HCT116 (cell line): ENCODE measurements around the gene ESAM. TPM values are rescaled to one million over a fixed set of nuclear protein-coding genes. Genes with fewer than 3 reads are reported as not detected.

Experiments
- ATAC-seq: fragments of 200-7000 bp; cut with Tn5 transposase; 2 replicates; pipeline ENCODE4 v1.9.1; 2020; ENCODE audit warnings: mild to moderate bottlenecking, moderate library complexity
- Bru-seq: library from RNA; stranded (reverse); fragments of 400-500 nt; gene quantifications from one replicate; lab custom pipeline; 2021; lab: Mats Ljungman, UMichigan
- BruChase-seq, 2 experiments: library from RNA; stranded (reverse); fragments of 400-500 nt; gene quantifications; one replicate each; lab custom pipeline; 2021; lab: Mats Ljungman, UMichigan
- BruUV-seq: library from RNA; stranded (reverse); fragments of 400-500 nt; replicated peaks from 2 replicates; lab custom pipeline; 2021; lab: Mats Ljungman, UMichigan
- CTCF ChIA-PET: fragments of 300-600 bp; sonication (Branson Sonifier 250); formaldehyde crosslinking; loops from one replicate; lab custom pipeline; 2021; ENCODE audit warnings: antibody characterized with exemption; lab: Charles Lee
- POLR2A ChIA-PET: fragments of 300-600, 350-600 bp; sonication (Branson Sonifier 250); formaldehyde crosslinking; loops from one replicate; lab custom pipeline; 2021; ENCODE audit warnings: antibody characterized with exemption; lab: Charles Lee
- RAD21 ChIA-PET, 2 experiments: fragments of 300-600 bp; sonication (Branson Sonifier 250); formaldehyde crosslinking; loops; one replicate each; lab custom pipeline; 2023; ENCODE audit warnings: low total read pairs in 2 of 2; ENCODE audit not compliant: uncharacterized antibody in 2 of 2, unreplicated experiment in 2 of 2, low non-redundant PET in 1 of 2; lab: Charles Lee
- DNase-seq: peaks from one replicate; pipeline ENCODE4 v3.0.0-alpha.2; 2010; ENCODE audit warnings: low read depth, low spot score
- H2AFZ ChIP-seq: fragments of 200-600 bp; shearing (Covaris generic), sonication (generic); 2 replicates; pipeline ENCODE4 v1.6.1; 2017; ENCODE audit warnings: low read depth, mixed run types, mixed read lengths, antibody characterized with exemption, low read length; ENCODE audit not compliant: poor library complexity, severe bottlenecking
- H3K27ac ChIP-seq: 2 replicates; pipeline ENCODE4 v1.5.1; 2012; ENCODE audit warnings: low read depth, low read length
- H3K27me3 ChIP-seq: fragments of 200-600 bp; sonication (generic); 2 replicates; pipeline ENCODE4 v1.6.1; 2016; ENCODE audit warnings: mixed run types, low read length, mixed read lengths; ENCODE audit not compliant: insufficient read depth
- H3K36me3 ChIP-seq, 2 experiments: fragments of 200-500 bp in 1 of 2; fragments of 200-600 bp in 1 of 2; sonication (Bioruptor generic) in 1 of 2; sonication (generic) in 1 of 2; 2 replicates each; pipeline versions ENCODE4 v1.5.1 to v1.6.1; 2014 to 2016; ENCODE audit warnings: low read length in 2 of 2, inconsistent platforms in 1 of 2, mixed read lengths in 1 of 2, mixed run types in 1 of 2; ENCODE audit not compliant: insufficient read depth in 2 of 2, control insufficient read depth in 1 of 2
- H3K4me1 ChIP-seq, 2 experiments: fragments of 200-600 bp in 1 of 2; sonication (generic) in 1 of 2; 2 replicates each; pipeline versions ENCODE4 v1.5.1 to v1.6.1; 2012 to 2017; ENCODE audit warnings: low read length in 2 of 2, inconsistent platforms in 1 of 2, mild to moderate bottlenecking in 1 of 2, mixed read lengths in 1 of 2, mixed run types in 1 of 2, moderate library complexity in 1 of 2; ENCODE audit not compliant: insufficient read depth in 2 of 2, control insufficient read depth in 1 of 2
- H3K4me2 ChIP-seq: fragments of 200-600 bp; sonication (generic); 2 replicates; pipeline ENCODE4 v1.6.1; 2017; ENCODE audit warnings: mixed run types, low read length, mixed read lengths
- H3K4me3 ChIP-seq, 2 experiments: fragments of 200-600 bp in 1 of 2; sonication (generic) in 1 of 2; replicated peaks in 1 of 2; 2 replicates each; pipeline ENCODE4 v1.5.1; 2011 to 2016; ENCODE audit warnings: low read length in 2 of 2, control low read depth in 1 of 2, low read depth in 1 of 2, mild to moderate bottlenecking in 1 of 2, mixed read lengths in 1 of 2, mixed run types in 1 of 2
- H3K79me2 ChIP-seq: fragments of 200-600 bp; sonication (generic); 2 replicates; pipeline ENCODE4 v1.6.1; 2017; ENCODE audit warnings: mild to moderate bottlenecking, mixed run types, low read length, moderate library complexity, mixed read lengths; ENCODE audit not compliant: insufficient read depth
- H3K9ac ChIP-seq: fragments of 200-600 bp; sonication (generic); 2 replicates; pipeline ENCODE4 v1.6.1; 2016; ENCODE audit warnings: low read length, mixed read lengths
- H3K9me2 ChIP-seq: fragments of 200-600 bp; sonication (generic), shearing (Covaris generic); 2 replicates; pipeline ENCODE4 v1.6.1; 2017; ENCODE audit warnings: mixed run types, mild to moderate bottlenecking, moderate library complexity; ENCODE audit not compliant: insufficient read depth
- H3K9me3 ChIP-seq, 2 experiments: fragments of 200-500 bp in 1 of 2; fragments of 200-600 bp in 1 of 2; sonication (Bioruptor generic) in 1 of 2; sonication (generic) in 1 of 2; 2 replicates each; pipeline ENCODE4 v1.6.1; 2014 to 2017; ENCODE audit warnings: low read length in 2 of 2, mixed read lengths in 2 of 2, inconsistent platforms in 1 of 2, low read depth in 1 of 2, mild to moderate bottlenecking in 1 of 2, mixed run types in 1 of 2, moderate library complexity in 1 of 2; ENCODE audit not compliant: control insufficient read depth in 1 of 2, insufficient read depth in 1 of 2
- H4K20me1 ChIP-seq: fragments of 200-600 bp; sonication (generic), shearing (Covaris generic); 2 replicates; pipeline ENCODE4 v1.6.1; 2017; ENCODE audit warnings: mixed run types, mild to moderate bottlenecking, moderate library complexity; ENCODE audit not compliant: insufficient read depth
- ATF3 ChIP-seq: IDR thresholded peaks from 2 replicates; pipeline ENCODE4 v1.6.1; 2012
- CBX3 ChIP-seq: IDR thresholded peaks from 2 replicates; pipeline ENCODE4 v1.6.1; 2012; ENCODE audit warnings: low read depth
- CEBPB ChIP-seq: IDR thresholded peaks from 2 replicates; pipeline ENCODE4 v1.6.1; 2012; ENCODE audit warnings: low read depth
- EGR1 ChIP-seq: IDR thresholded peaks from 2 replicates; pipeline ENCODE4 v1.6.1; 2012; ENCODE audit warnings: low read depth
- ELF1 ChIP-seq: IDR thresholded peaks from 2 replicates; pipeline ENCODE4 v1.6.1; 2012; ENCODE audit warnings: low read depth, borderline replicate concordance
- EZH2phosphoT487 ChIP-seq: fragments of 200-600 bp; IDR thresholded peaks from 2 replicates; pipeline ENCODE4 v1.6.1; 2018; ENCODE audit warnings: antibody characterized with exemption, borderline replicate concordance
- FOSL1 ChIP-seq: IDR thresholded peaks from 2 replicates; pipeline ENCODE4 v1.6.1; 2012; ENCODE audit warnings: low read depth
- JUND ChIP-seq: IDR thresholded peaks from 2 replicates; pipeline ENCODE4 v1.6.1; 2012
- MAX ChIP-seq: IDR thresholded peaks from 2 replicates; pipeline ENCODE4 v1.6.1; 2012
- POLR2A ChIP-seq: IDR thresholded peaks from 2 replicates; pipeline ENCODE4 v1.7.0; 2011; ENCODE audit warnings: borderline replicate concordance; ENCODE audit not compliant: insufficient read depth, insufficient read length; ENCODE audit errors: extremely low read depth
- POLR2AphosphoS5 ChIP-seq: IDR thresholded peaks from 2 replicates; pipeline ENCODE4 v1.6.1; 2011; ENCODE audit warnings: mild to moderate bottlenecking, low read depth, low read length, moderate library complexity
- RAD21 ChIP-seq: IDR thresholded peaks from 2 replicates; pipeline ENCODE4 v1.6.1; 2012; ENCODE audit warnings: low read depth, mild to moderate bottlenecking
- REST ChIP-seq: IDR thresholded peaks from 2 replicates; pipeline ENCODE4 v1.6.1; 2012; ENCODE audit warnings: low read depth
- SIN3A ChIP-seq: IDR thresholded peaks from 2 replicates; pipeline ENCODE4 v1.6.1; 2012; ENCODE audit warnings: low read depth
- SP1 ChIP-seq: IDR thresholded peaks from 2 replicates; pipeline ENCODE4 v1.6.1; 2012; ENCODE audit warnings: low read depth
- TCF7L2 ChIP-seq: IDR thresholded peaks from 2 replicates; pipeline ENCODE4 v1.7.0; 2011; ENCODE audit warnings: borderline replicate concordance, inconsistent platforms; ENCODE audit not compliant: insufficient read depth, insufficient read length; ENCODE audit errors: extremely low read depth
- YY1 ChIP-seq: IDR thresholded peaks from 2 replicates; pipeline ENCODE4 v1.6.1; 2011; ENCODE audit warnings: low read length, low read depth, moderate library complexity, mild to moderate bottlenecking; ENCODE audit not compliant: insufficient replicate concordance; ENCODE audit errors: extremely low read depth
- ZBTB33 ChIP-seq: IDR thresholded peaks from 2 replicates; pipeline ENCODE4 v1.6.1; 2011; ENCODE audit warnings: mild to moderate bottlenecking, low read length, moderate library complexity; ENCODE audit not compliant: insufficient replicate concordance; ENCODE audit errors: extremely low read depth
- ZFX ChIP-seq: fragments of 450-650 bp; IDR thresholded peaks from 2 replicates; pipeline ENCODE4 v1.6.1; 2017
- ZNF274 ChIP-seq: fragments of 200-500 bp; sonication (Bioruptor generic); IDR thresholded peaks from 2 replicates; pipeline ENCODE4 v1.6.1; 2014; ENCODE audit warnings: mild to moderate bottlenecking, low read depth, low read length, inconsistent platforms
- intact Hi-C: fragments of 100-400 bp; cut with micrococcal nuclease; formaldehyde crosslinking; loops from 2 replicates; pipeline ENCODE4 v1.10.0; 2022
- long read RNA-seq: library from polyadenylated mRNA; unstranded; transcript quantifications from one replicate; pipeline ENCODE4 v2.0.0, GENCODE V29; 2021; ENCODE audit not compliant: unreplicated experiment
- polyA plus RNA-seq: library from polyadenylated mRNA; unstranded; fragments of >200 nt; gene quantifications from 2 replicates; pipeline ENCODE4 v1.2.1, GENCODE V29; 2012; ENCODE audit warnings: missing spikeins
- total RNA-seq: library from RNA; stranded (reverse); gene quantifications from one replicate; pipeline ENCODE4 v1.2.1, GENCODE V29; 2021; ENCODE audit not compliant: unreplicated experiment

Gene ESAM
- total RNA-seq, result 6.1 TPM
- 4.7 and 6.1 TPM in 2 replicates for polyA plus RNA-seq
- Bru-seq, nascent RNA, result percentile 42 among the genes with signal in this experiment
- BruChase-seq, experiment 1, labeled RNA remaining after a 6-hour chase, result percentile 64 among the genes with signal in this experiment
- percentile 49 among the genes with signal in this experiment for BruChase-seq, experiment 2, labeled RNA remaining after a 2-hour chase
- long read RNA-seq, partial matches to known transcripts, result 2 of 15 reads
- long read RNA-seq, other reads (novel, unspliced or antisense), result 6 of 15 reads

GRCh38 chr11:124762105-124762623 is at the start of gene ESAM:
ESAM (minus strand) TSS chr11:124762290; CDS start chr11:124762154, 136 bp downstream.
- POLR2A ChIA-PET, result no interaction called here
- H3K4me1 ChIP-seq, result peaks cover 20 to 40% of the 10 kb centered on the region in 2 experiments
- no peak for TF ChIP-seq POLR2A
- no peak for TF ChIP-seq ZFX
- TF ChIP-seq CBX3, result no peak
- no peak for TF ChIP-seq CEBPB
- TF ChIP-seq POLR2AphosphoS5, result peak; percentile 82
- TF ChIP-seq YY1, result peak; percentile 27
- TF ChIP-seq ATF3, result no peak
- no peak for TF ChIP-seq REST
- no peak for TF ChIP-seq SIN3A
- no peak for TF ChIP-seq TCF7L2
- no peak for TF ChIP-seq RAD21
- TF ChIP-seq EGR1, result 0 out of 2 replicates have a peak, but pooled peaks have one; percentile 1
- no peak for TF ChIP-seq ZBTB33
- TF ChIP-seq FOSL1, result no peak
- no peak for TF ChIP-seq EZH2phosphoT487
- no peak for TF ChIP-seq ELF1
- no peak for TF ChIP-seq ZNF274
- TF ChIP-seq JUND, result no peak
- no peak for TF ChIP-seq SP1
- TF ChIP-seq MAX, result peak; percentile 50; the same call in 1 of the 2 replicates

More at GRCh38 chr11:124762105-124762623, at the start of gene ESAM:
- no peaks in the 10 kb centered on the region; the same call in 1 of the 2 replicates for H4K20me1 ChIP-seq
- H3K9me3 ChIP-seq, result no peaks in the 10 kb centered on the region
- H3K9ac ChIP-seq, result peak within 1 kb of the TSS; percentile 65
- ChIA-PET RAD21 (interaction anchor here (1.7 to 1.8 kb wide), 2 partner anchors 15 to 88 kb away, joined by 3 to 5 read pairs; partner anchors contain the start of genes SIAE (in 1 of the 2) and SPA17 (in 1 of the 2)), CTCF (interaction anchor here (1.0 to 3.2 kb wide), 9 partner anchors 11 to 92 kb away, joined by 3 to 28 read pairs (median 4); no protein-coding TSS in a partner anchor)
- peak within 1 kb of the TSS; percentile 66 to 77 for H3K4me3 ChIP-seq
- intact Hi-C loops, result loop anchor here (2.0 kb wide), 1 partner anchor 15 kb away; no protein-coding TSS in a partner anchor
- H3K79me2 ChIP-seq, result no peaks in the 10 kb centered on the region
- peak within 1 kb of the TSS; percentile 98 for H3K4me2 ChIP-seq
- peak within 1 kb of the TSS; percentile 84 for H3K27ac ChIP-seq
- H3K9me2 ChIP-seq, result no peaks in the 10 kb centered on the region
- H3K36me3 ChIP-seq, result no peaks in the 10 kb centered on the region; a peak in 1 of 4 replicates
- DNase-seq, result no peak
- H2AFZ ChIP-seq, result peak within 1 kb of the TSS; percentile 90
- ATAC-seq, result peak; percentile 75
- no peaks in the 10 kb centered on the region for H3K27me3 ChIP-seq
- no TSS peak for BruUV-seq
